GM12878 (cell line): Measurements from ENCODE around the gene ADH1C. TPM values are rescaled to one million over a fixed set of nuclear protein-coding genes. Genes with fewer than 3 reads are reported as not detected.

Source experiments
- ATAC-seq: fragments of 200-7000 bp; cut with Tn5 transposase; 3 replicates; pipeline ENCODE4 v1.9.1; 2020; ENCODE audit warnings: mild to moderate bottlenecking, moderate library complexity
- BruUV-seq: library from RNA; stranded (reverse); fragments of 400-500 nt; replicated peaks from 2 replicates; lab custom pipeline; 2021; lab: Mats Ljungman, UMichigan
- CTCF ChIA-PET: fragments of 300-600 bp; sonication (Branson Sonifier 250); formaldehyde crosslinking; extraction: SDS; loops from one replicate; lab custom pipeline; 2021; ENCODE audit warnings: inconsistent platforms; lab: Yijun Ruan, JAX
- POLR2A ChIA-PET: fragments of 350-600 bp; formaldehyde crosslinking; extraction: SDS; loops from one replicate; lab custom pipeline; 2021; ENCODE audit warnings: inconsistent platforms; lab: Charles Lee
- RAD21 ChIA-PET: fragments of 300-600 bp; sonication (Branson Sonifier 250); formaldehyde crosslinking; loops from one replicate; lab custom pipeline; 2023; ENCODE audit warnings: antibody characterized with exemption; ENCODE audit not compliant: unreplicated experiment; lab: Charles Lee
- SMC1A ChIA-PET: fragments of 300-600 bp; sonication (Branson Sonifier 250); formaldehyde crosslinking; loops from one replicate; lab custom pipeline; 2023; ENCODE audit not compliant: unreplicated experiment, uncharacterized antibody; lab: Charles Lee
- DNase-seq: peaks from one replicate; pipeline ENCODE4 v3.0.0-alpha.2; 2011; ENCODE audit warnings: low read depth, low spot score
- FAIRE-seq: peaks from 3 replicates; lab custom pipeline; 2011; peaks lifted over from hg19 to GRCh38; lab: Jason Lieb, UNC
- H2AFZ ChIP-seq: 2 replicates; pipeline ENCODE4 v1.6.0; 2011; ENCODE audit warnings: low read depth, low read length, control low read depth; ENCODE audit not compliant: control insufficient read depth
- H3K27ac ChIP-seq: 2 replicates; pipeline ENCODE4 v1.5.1; 2011; ENCODE audit warnings: control low read depth; ENCODE audit not compliant: control insufficient read depth, insufficient read depth
- H3K27me3 ChIP-seq, 2 experiments: replicated peaks in 1 of 2; 2 replicates each; pipeline versions ENCODE4 v1.6.0 to v1.6.1; 2011; ENCODE audit warnings: low read length in 1 of 2; ENCODE audit not compliant: control insufficient read depth in 2 of 2, insufficient read depth in 2 of 2
- H3K36me3 ChIP-seq, 2 experiments: 2 replicates each; pipeline ENCODE4 v1.5.1; 2011; ENCODE audit warnings: low read length in 1 of 2; ENCODE audit not compliant: control insufficient read depth in 2 of 2, insufficient read depth in 2 of 2
- H3K4me1 ChIP-seq: 2 replicates; pipeline ENCODE4 v1.6.1; 2011; ENCODE audit warnings: mild to moderate bottlenecking, low read length, moderate library complexity, mixed read lengths; ENCODE audit not compliant: control insufficient read depth, insufficient read depth
- H3K4me2 ChIP-seq: 2 replicates; pipeline ENCODE4 v1.6.0; 2011; ENCODE audit warnings: control low read depth; ENCODE audit not compliant: control insufficient read depth, insufficient read depth
- H3K4me3 ChIP-seq: fragments of 200-600 bp; sonication (generic); 2 replicates; pipeline ENCODE4 v1.5.1; 2016
- H3K79me2 ChIP-seq: 2 replicates; pipeline ENCODE4 v1.6.0; 2011; ENCODE audit warnings: low read length; ENCODE audit not compliant: control insufficient read depth, insufficient read depth
- H3K9ac ChIP-seq: 2 replicates; pipeline ENCODE4 v1.8.0; 2011; ENCODE audit warnings: low read length, control low read depth, mixed read lengths; ENCODE audit not compliant: control insufficient read depth, insufficient read depth
- H3K9me3 ChIP-seq: replicated peaks from 3 replicates; pipeline ENCODE4 v1.5.1; 2011; ENCODE audit warnings: mild to moderate bottlenecking, low read length; ENCODE audit not compliant: control insufficient read depth, insufficient read depth
- H4K20me1 ChIP-seq: 2 replicates; pipeline ENCODE4 v1.6.0; 2011; ENCODE audit not compliant: control insufficient read depth, insufficient read depth
- BCL3 ChIP-seq: IDR thresholded peaks from 2 replicates; pipeline ENCODE4 v1.6.1; 2011; ENCODE audit warnings: borderline replicate concordance, low read depth, mild to moderate bottlenecking, moderate library complexity, low read length; ENCODE audit not compliant: insufficient read depth, poor library complexity, severe bottlenecking
- CBX5 ChIP-seq: sonication (generic); IDR thresholded peaks from 2 replicates; pipeline ENCODE4 v1.6.1; 2016; ENCODE audit warnings: low read depth, moderate library complexity, mild to moderate bottlenecking, inconsistent platforms
- ELK1 ChIP-seq: IDR thresholded peaks from 2 replicates; pipeline ENCODE4 v1.6.1; 2012; ENCODE audit warnings: low read depth, low read length, improper control_type of control experiment
- EZH2 ChIP-seq: IDR thresholded peaks from 2 replicates; pipeline ENCODE4 v1.6.1; 2012; ENCODE audit warnings: low read depth, mild to moderate bottlenecking, control low read depth, inconsistent platforms, low read length, borderline replicate concordance; ENCODE audit not compliant: control insufficient read depth
- MTA3 ChIP-seq: IDR thresholded peaks from 2 replicates; pipeline ENCODE4 v1.6.1; 2012; ENCODE audit warnings: low read length, inconsistent platforms, borderline replicate concordance
- NR2C2 ChIP-seq: IDR thresholded peaks from 2 replicates; pipeline ENCODE4 v1.6.1; 2011; ENCODE audit warnings: borderline replicate concordance, low read depth; ENCODE audit not compliant: control insufficient read depth, insufficient read length
- PAX5 ChIP-seq: IDR thresholded peaks from 2 replicates; pipeline ENCODE4 v1.6.1; 2011; ENCODE audit warnings: low read depth, low read length, borderline replicate concordance
- PAX8 ChIP-seq: fragments of 450-650 bp; IDR thresholded peaks from 2 replicates; pipeline ENCODE4 v1.6.1; 2017; ENCODE audit warnings: mild to moderate bottlenecking, moderate library complexity
- PBX3 ChIP-seq: IDR thresholded peaks from 2 replicates; pipeline ENCODE4 v1.6.1; 2011; ENCODE audit warnings: mild to moderate bottlenecking, low read depth, low read length, moderate library complexity; ENCODE audit not compliant: insufficient replicate concordance
- POLR2AphosphoS5 ChIP-seq: IDR thresholded peaks from 2 replicates; pipeline ENCODE4 v1.6.1; 2011; ENCODE audit warnings: mild to moderate bottlenecking, low read length, inconsistent platforms
- RUNX3 ChIP-seq: IDR thresholded peaks from 2 replicates; pipeline ENCODE4 v1.6.1; 2012; ENCODE audit warnings: low read length, inconsistent platforms
- SMAD1 ChIP-seq: fragments of 450-650 bp; IDR thresholded peaks from 2 replicates; pipeline ENCODE4 v1.6.1; 2018; ENCODE audit warnings: mild to moderate bottlenecking, low read depth; ENCODE audit not compliant: partially characterized antibody
- SREBF1 ChIP-seq: IDR thresholded peaks from 2 replicates; pipeline ENCODE4 v1.6.1; 2012; ENCODE audit warnings: mild to moderate bottlenecking, low read length
- SUZ12 ChIP-seq: fragments of 200-600 bp; sonication (generic); IDR thresholded peaks from one replicate; pipeline ENCODE4 v1.6.1; 2018; ENCODE audit warnings: antibody characterized with exemption, mild to moderate bottlenecking; ENCODE audit not compliant: unreplicated experiment
- TCF7 ChIP-seq: IDR thresholded peaks from 2 replicates; pipeline ENCODE4 v1.6.1; 2014; ENCODE audit warnings: antibody characterized with exemption, borderline replicate concordance
- YBX1 ChIP-seq: fragments of 450-650 bp; IDR thresholded peaks from 2 replicates; pipeline ENCODE4 v1.6.1; 2016; ENCODE audit warnings: antibody characterized with exemption
- ZNF592 ChIP-seq: fragments of 450-650 bp; IDR thresholded peaks from 2 replicates; pipeline ENCODE4 v1.6.1; 2017; ENCODE audit warnings: mild to moderate bottlenecking, moderate library complexity
- ZSCAN29 ChIP-seq: fragments of 450-650 bp; IDR thresholded peaks from 2 replicates; pipeline ENCODE4 v1.6.1; 2017; ENCODE audit warnings: mild to moderate bottlenecking, moderate library complexity
- WGBS: methylation state at CpG from one replicate; pipeline ENCODE4 v1.1.6; 2016; ENCODE audit warnings: low lambda C conversion rate; ENCODE audit not compliant: insufficient replicate concordance, insufficient coverage; ENCODE audit errors: missing lambda C conversion rate; 5-methylcytosine and 5-hydroxymethylcytosine counted together
- in situ Hi-C: fragments of 300-500 bp; cut with MboI; formaldehyde crosslinking; loops from 9 replicates; pipeline ENCODE4 v1.14.3; 2018; ENCODE audit warnings: mixed read lengths
- intact Hi-C: fragments of 100-400 bp; cut with micrococcal nuclease; formaldehyde crosslinking; loops from one replicate; pipeline ENCODE4 v1.14.2; 2022; ENCODE audit not compliant: unreplicated experiment
- polyA plus RNA-seq, 11 experiments: library from polyadenylated mRNA; depleted of rRNA in 4 of 11; unstranded in 6 of 11; stranded (reverse) in 5 of 11; fragments of >200 nt; fragmentation: Nextera tagmentation in 4 of 11; fragmentation: Illumina TruSeq in 1 of 11; extraction: Ambion mirVana in 4 of 11; extraction: Trizol in 1 of 11; gene quantifications; 1 replicate in 1 of 11; 2 replicates in 10 of 11; pipeline versions ENCODE4 v1.2.1 to v1.2.3, GENCODE V29; 2011 to 2016; ENCODE audit warnings: inconsistent platforms in 2 of 11, missing spikeins in 2 of 11, low read depth in 1 of 11
- total RNA-seq, 4 experiments: library from RNA; depleted of rRNA in 3 of 4; stranded (reverse); fragments of >200 nt in 3 of 4; fragmentation: Illumina TruSeq in 1 of 4; extraction: Trizol in 1 of 4; gene quantifications; 2 replicates each; pipeline versions ENCODE4 v1.2.1 to v1.2.3, GENCODE V29; 2013 to 2021

The ADH1C gene
- total and polyA plus RNA-seq, 10 of the 15 experiments (the other 5 are each of a cell fraction or from before 2014, with no cell fraction given): 0.04 to 1.1 (median 0.10) TPM; not detected in 3

GRCh38 chr4:99336553-99336952 lies 16.0 kb downstream of the ADH1C start:
- intact Hi-C loops: no loop called here
- RAD21 ChIA-PET: no interaction called here
- in situ Hi-C loops: no loop called here
- POLR2A ChIA-PET: interaction anchor here (0.6 kb wide), 1 partner anchor 605 kb away, joined by 4 read pairs; no protein-coding TSS in a partner anchor
- H4K20me1 ChIP-seq: no peaks in the 10 kb centered on the region
- BruUV-seq: no TSS peak
- SMC1A ChIA-PET: no interaction called here
- H3K9ac ChIP-seq: no peak overlapping the region
- H3K79me2 ChIP-seq: no peaks in the 10 kb centered on the region
- no peaks in the 10 kb centered on the region for H3K36me3 ChIP-seq
- no peak for FAIRE-seq
- ATAC-seq: no peak
- H3K27ac ChIP-seq: no peak overlapping the region
- no peak overlapping the region for H2AFZ ChIP-seq
- CTCF ChIA-PET: interaction anchor here (1.1 kb wide), 1 partner anchor 10 kb away, joined by 3 read pairs; no protein-coding TSS in a partner anchor
- H3K9me3 ChIP-seq: no peaks in the 10 kb centered on the region
- H3K27me3 ChIP-seq: no peaks in the 10 kb centered on the region
- 21% methylated on average over 4 of the region's 4 CpGs for WGBS
- no peak overlapping the region for H3K4me3 ChIP-seq
- H3K4me2 ChIP-seq: no peak overlapping the region
- H3K4me1 ChIP-seq: no peaks in the 10 kb centered on the region
- DNase-seq: no peak
- TF ChIP-seq YBX1: no peak
- no peak for TF ChIP-seq SREBF1
- no peak for TF ChIP-seq EZH2
- no peak for TF ChIP-seq ZNF592
- no peak for TF ChIP-seq POLR2AphosphoS5
- TF ChIP-seq SUZ12: no peak
- no peak for TF ChIP-seq CBX5
- TF ChIP-seq MTA3: no peak
- TF ChIP-seq PAX5: no peak
- TF ChIP-seq RUNX3: no peak
- TF ChIP-seq BCL3: no peak
- TF ChIP-seq TCF7: no peak
- no peak for TF ChIP-seq SMAD1
- TF ChIP-seq PBX3: no peak
- TF ChIP-seq ZSCAN29: no peak
- TF ChIP-seq NR2C2: no peak
- no peak for TF ChIP-seq PAX8
- no peak for TF ChIP-seq ELK1
